HTR-8/SVneo (cell line): Measurements from ENCODE around the gene MAN2C1.
"Not testable (repeated sequence)": the region's sequence is repeated elsewhere in the genome, so short reads cannot be mapped to it uniquely, and the experiment has no call there.

Source experiments
- DNase-seq: peaks from one replicate; pipeline ENCODE4 v3.0.0; 2011; ENCODE audit warnings: low spot score, mixed read lengths; ENCODE audit not compliant: insufficient read length
- FAIRE-seq: peaks from 2 replicates; lab custom pipeline; 2011; peaks lifted over from hg19 to GRCh38; lab: Jason Lieb, UNC

MAN2C1 gene

GRCh38 chr15:75367913-75368688 is at the start of gene MAN2C1:
MAN2C1 (minus strand) TSS chr15:75368607; CDS start chr15:75368583, 24 bp downstream.
- FAIRE-seq: peak; percentile 93
- DNase-seq: peak; percentile 97

GRCh38 chr15:75416584-75416983 is 48.2 kb upstream of the MAN2C1 start:
- no peak for FAIRE-seq

GRCh38 chr15:75410196-75410595 is 41.8 kb upstream of the MAN2C1 start:
- no peak for FAIRE-seq
- DNase-seq: no peak

More at GRCh38 chr15:75416584-75416983, 48.2 kb upstream of the MAN2C1 start:
- DNase-seq: no peak

- DNase-seq: no peak
- FAIRE-seq: no peak
Measured at GRCh38 chr15:75407083-75407482, 38.7 kb upstream of the MAN2C1 start.

GRCh38 chr15:75403892-75404291 is 35.5 kb upstream of the MAN2C1 start:
- FAIRE-seq (no peak), DNase-seq (no peak)

GRCh38 chr15:75397494-75397893 is 29.1 kb upstream of the MAN2C1 start:
- FAIRE-seq: no peak
- DNase-seq: no peak

- FAIRE-seq (no peak), DNase-seq (no peak)
Measured at GRCh38 chr15:75389791-75390382, 21.5 kb upstream of the MAN2C1 start.

- DNase-seq, FAIRE-seq: not testable (repeated sequence)
Measured at GRCh38 chr15:75383986-75384385, 15.6 kb upstream of the MAN2C1 start.

GRCh38 chr15:75380773-75381172 is 12.4 kb upstream of the MAN2C1 start:
- DNase-seq: no peak
- FAIRE-seq: no peak

- FAIRE-seq: no peak
- no peak for DNase-seq
Measured at GRCh38 chr15:75371901-75372688, 3.7 kb upstream of the MAN2C1 start.

- no peak for FAIRE-seq
- no peak for DNase-seq
Measured at GRCh38 chr15:75371486-75371885, 3.1 kb upstream of the MAN2C1 start.

GRCh38 chr15:75369897-75370581 is 1.6 kb upstream of the MAN2C1 start:
- DNase-seq (no peak), FAIRE-seq (no peak)

GRCh38 chr15:75368689-75369239 is 357 bp upstream of the MAN2C1 start:
- DNase-seq (no peak), FAIRE-seq (no peak)

GRCh38 chr15:75367406-75367912 is 948 bp downstream of the MAN2C1 start:
- no peak for FAIRE-seq
- no peak for DNase-seq

- FAIRE-seq: no peak
- no peak for DNase-seq
Measured at GRCh38 chr15:75367006-75367405, 1.4 kb downstream of the MAN2C1 start.

GRCh38 chr15:75366163-75366562 is 2.2 kb downstream of the MAN2C1 start:
- FAIRE-seq (no peak), DNase-seq (no peak)

- FAIRE-seq: no peak
- no peak for DNase-seq
Measured at GRCh38 chr15:75364881-75365280, 3.5 kb downstream of the MAN2C1 start.

- FAIRE-seq (no peak), DNase-seq (no peak)
Measured at GRCh38 chr15:75363786-75364185, 4.6 kb downstream of the MAN2C1 start.

GRCh38 chr15:75362642-75363249 is 5.7 kb downstream of the MAN2C1 start:
- DNase-seq (no peak), FAIRE-seq (no peak)
